Measurements from ENCODE around the gene PLTP. TPM values are rescaled to one million over a fixed set of nuclear protein-coding genes. Genes with fewer than 3 reads are reported as not detected.

PLTP gene
- total and polyA plus RNA-seq, 2 donors (not counting 3 experiments of a cell fraction or from before 2014, with no cell fraction given), result 62.1 to 118 TPM

GRCh38 chr20:45948742-45949541, 37.0 kb upstream of the PLTP start:
- Histone ChIP-seq H3K4me2 (ENCODE audit: insufficient read depth, low read length) (no peak overlapping the region), H3K4me1 (ENCODE audit: control insufficient read depth, extremely low read depth, insufficient read depth, low read length) (no peaks in the 10 kb centered on the region), H3K36me3 (ENCODE audit: control insufficient read depth in 2 of 2, extremely low read depth in 1 of 2, insufficient read depth in 2 of 2, low read length in 2 of 2) (peaks cover 7 to 81% of the 10 kb centered on the region in 2 experiments), H4K20me1 (replicated peaks; ENCODE audit: control insufficient read depth, extremely low read depth, insufficient read depth, low read length) (no peaks in the 10 kb centered on the region), H3K9me3 (replicated peaks; ENCODE audit: control insufficient read depth, insufficient read depth, low read length) (no peaks in the 10 kb centered on the region), H3K9ac (replicated peaks; ENCODE audit: extremely low read depth, insufficient read depth, low read length) (no peak overlapping the region), H3K27ac (ENCODE audit: insufficient read depth, low read depth, low read length) (no peak overlapping the region), H3K27me3 (ENCODE audit: control insufficient read depth in 2 of 2, insufficient read depth in 2 of 2, low read length in 2 of 2) (no peaks in the 10 kb centered on the region), H2AFZ (ENCODE audit: low read depth, low read length) (no peak overlapping the region), H3K4me3 (replicated peaks in 1 of 3; ENCODE audit: insufficient read depth in 1 of 3, low read depth in 1 of 3, low read length in 3 of 3) (no peak overlapping the region), H3K9me1 (replicated peaks; ENCODE audit: control insufficient read depth, extremely low read depth, insufficient read depth, low read length) (no peaks in the 10 kb centered on the region), H3K79me2 (ENCODE audit: control insufficient read depth, insufficient read depth, low read length) (no peaks in the 10 kb centered on the region)
- TF ChIP-seq POLR2A (IDR thresholded peaks at IDR 0.05; ENCODE audit: low read depth, low read length) (no peak), POLR2AphosphoS5 (IDR thresholded peaks at IDR 0.05; ENCODE audit: insufficient read depth, low read depth, low read length) (no peak), GATA2 (IDR thresholded peaks at IDR 0.05; ENCODE audit: insufficient read depth, insufficient read length, low read depth, low read length) (no peak), JUN (IDR thresholded peaks at IDR 0.05; ENCODE audit: borderline replicate concordance, insufficient read depth, insufficient read length, low read depth) (no peak)
- FAIRE-seq (no peak), DNase-seq (ENCODE audit: low read depth, low spot score) (no peak)
- dilution Hi-C loops (cut with MboI; ENCODE audit: extremely low pct_ligation_motif_present, low sequenced_read_pairs), result no loop called here
- TSS peak; percentile 37 for BruUV-seq (replicated peaks)
- ChIA-PET POLR2A (interaction anchor here (1.9 kb wide), 2 partner anchors 13 to 14 kb away, joined by 4 to 8 read pairs; partner anchors contain the start of gene PCIF1), CTCF (interaction anchor here (0.8 to 1.9 kb wide), 7 partner anchors 9 to 150 kb away, joined by 3 to 18 read pairs (median 4); no protein-coding TSS in a partner anchor)
- intact Hi-C loops (cut with micrococcal nuclease), result no loop called here

- no TSS peak for BruUV-seq (replicated peaks)
- Histone ChIP-seq H3K36me3 (ENCODE audit: control insufficient read depth in 2 of 2, extremely low read depth in 1 of 2, insufficient read depth in 2 of 2, low read length in 2 of 2) (peaks cover 7 to 82% of the 10 kb centered on the region in 2 experiments), H3K4me1 (ENCODE audit: control insufficient read depth, extremely low read depth, insufficient read depth, low read length) (no peaks in the 10 kb centered on the region), H3K9me3 (replicated peaks; ENCODE audit: control insufficient read depth, insufficient read depth, low read length) (no peaks in the 10 kb centered on the region), H3K9me1 (replicated peaks; ENCODE audit: control insufficient read depth, extremely low read depth, insufficient read depth, low read length) (no peaks in the 10 kb centered on the region), H4K20me1 (replicated peaks; ENCODE audit: control insufficient read depth, extremely low read depth, insufficient read depth, low read length) (no peaks in the 10 kb centered on the region), H3K4me3 (replicated peaks in 1 of 3; ENCODE audit: insufficient read depth in 1 of 3, low read depth in 1 of 3, low read length in 3 of 3) (no peak overlapping the region), H3K9ac (replicated peaks; ENCODE audit: extremely low read depth, insufficient read depth, low read length) (no peak overlapping the region), H3K27me3 (ENCODE audit: control insufficient read depth in 2 of 2, insufficient read depth in 2 of 2, low read length in 2 of 2) (no peaks in the 10 kb centered on the region), H3K4me2 (ENCODE audit: insufficient read depth, low read length) (no peak overlapping the region), H3K27ac (ENCODE audit: insufficient read depth, low read depth, low read length) (no peak overlapping the region), H3K79me2 (ENCODE audit: control insufficient read depth, insufficient read depth, low read length) (no peaks in the 10 kb centered on the region), H2AFZ (ENCODE audit: low read depth, low read length) (no peak overlapping the region)
- ChIA-PET CTCF (interaction anchor here (0.8 to 1.9 kb wide), 6 partner anchors 9 to 150 kb away, joined by 3 to 18 read pairs (median 4); no protein-coding TSS in a partner anchor), POLR2A (interaction anchor here (1.9 kb wide), 2 partner anchors 13 to 14 kb away, joined by 4 to 8 read pairs; partner anchors contain the start of gene PCIF1)
- no peak for TF ChIP-seq POLR2A (IDR thresholded peaks at IDR 0.05; ENCODE audit: low read depth, low read length)
- TF ChIP-seq MYC (IDR thresholded peaks at IDR 0.05; ENCODE audit: low read depth, low read length), result no peak
- TF ChIP-seq POLR2AphosphoS5 (IDR thresholded peaks at IDR 0.05; ENCODE audit: insufficient read depth, low read depth, low read length), result no peak
- no peak for TF ChIP-seq EZH2 (IDR thresholded peaks at IDR 0.05; ENCODE audit: borderline replicate concordance, low read depth, low read length, severe bottlenecking)
- TF ChIP-seq FOS (IDR thresholded peaks at IDR 0.05; ENCODE audit: borderline replicate concordance, insufficient read depth, low read length), result no peak
- TF ChIP-seq MAX (IDR thresholded peaks at IDR 0.05; ENCODE audit: insufficient read depth, insufficient read length), result no peak
- no peak for TF ChIP-seq GATA2 (IDR thresholded peaks at IDR 0.05; ENCODE audit: insufficient read depth, insufficient read length, low read depth, low read length)
- no peak for TF ChIP-seq JUN (IDR thresholded peaks at IDR 0.05; ENCODE audit: borderline replicate concordance, insufficient read depth, insufficient read length, low read depth)
- TF ChIP-seq CTCF (IDR thresholded peaks at IDR 0.05; ENCODE audit: extremely low read depth in 1 of 2, insufficient read depth in 1 of 2, low read depth in 1 of 2, low read length in 2 of 2), result no peak
- dilution Hi-C loops (cut with MboI; ENCODE audit: extremely low pct_ligation_motif_present, low sequenced_read_pairs), result no loop called here
- DNase-seq (ENCODE audit: low read depth, low spot score), result no peak
- FAIRE-seq, result no peak
- intact Hi-C loops (cut with micrococcal nuclease), result no loop called here
Observed at GRCh38 chr20:45948261-45948733, 36.3 kb upstream of the PLTP start.
